NCI-H146 treated with DMSO at 0.1 percent for 48 hours (cell line): ENCODE data around the gene NBEA.
"Not testable (repeated sequence)": the region's sequence is repeated elsewhere in the genome, so short reads cannot be mapped to it uniquely, and the experiment has no call there.

Experiments used
- DNase-seq: peaks from one replicate; lab custom pipeline; 2025; ENCODE audit not compliant: unreplicated experiment; lab: John Stamatoyannopoulos, UW

The NBEA gene

GRCh38 chr13:34944274-34944634, 2.2 kb downstream of the NBEA start:
- no peak for DNase-seq

- DNase-seq, result no peak
Observed at GRCh38 chr13:34944751-34945150, 2.7 kb downstream of the NBEA start.

- no peak for DNase-seq
Observed at GRCh38 chr13:34951528-34951927, 9.5 kb downstream of the NBEA start.

GRCh38 chr13:34959489-34959888, 17.4 kb downstream of the NBEA start:
- DNase-seq, result no peak

GRCh38 chr13:34964558-34964957, 22.5 kb downstream of the NBEA start:
- no peak for DNase-seq

- DNase-seq, result peak; percentile 43
Observed at GRCh38 chr13:34967851-34968562, 25.9 kb downstream of the NBEA start.

- not testable (repeated sequence) for DNase-seq
Observed at GRCh38 chr13:34969539-34969938, 27.5 kb downstream of the NBEA start.

- DNase-seq, result no peak
Observed at GRCh38 chr13:34970961-34971360, 28.9 kb downstream of the NBEA start.

- DNase-seq, result no peak
Observed at GRCh38 chr13:34971473-34971872, 29.4 kb downstream of the NBEA start.

GRCh38 chr13:34985199-34985598, 43.1 kb downstream of the NBEA start:
- DNase-seq, result not testable (repeated sequence)

- no peak for DNase-seq
Observed at GRCh38 chr13:34988330-34988791, 46.3 kb downstream of the NBEA start.

GRCh38 chr13:34990399-34991214, 48.5 kb downstream of the NBEA start:
- DNase-seq, result no peak

- no peak for DNase-seq
Observed at GRCh38 chr13:34993470-34993869, 51.4 kb downstream of the NBEA start.

- not testable (repeated sequence) for DNase-seq
Observed at GRCh38 chr13:35003734-35004133, 61.7 kb downstream of the NBEA start.

GRCh38 chr13:35005051-35005450, 63.0 kb downstream of the NBEA start:
- no peak for DNase-seq

- DNase-seq, result no peak
Observed at GRCh38 chr13:35014606-35015213, 72.6 kb downstream of the NBEA start.

GRCh38 chr13:35016362-35017112, 74.5 kb downstream of the NBEA start:
- DNase-seq, result no peak

GRCh38 chr13:35025314-35025713, 83.2 kb downstream of the NBEA start:
- no peak for DNase-seq

- DNase-seq, result no peak
Observed at GRCh38 chr13:35028338-35028867, 86.3 kb downstream of the NBEA start.

GRCh38 chr13:35039012-35039411, 96.9 kb downstream of the NBEA start:
- no peak for DNase-seq

- no peak for DNase-seq
Observed at GRCh38 chr13:35046587-35046986, 104.5 kb downstream of the NBEA start.
